H9 (cell line): Measurements from ENCODE around the gene KIAA0753. TPM values are rescaled to one million over a fixed set of nuclear protein-coding genes. Genes with fewer than 3 reads are reported as not detected.

Experiments used
- DNase-seq: peaks from one replicate; pipeline ENCODE4 v3.0.0-alpha.2; 2017
- H2AFZ ChIP-seq: one replicate; pipeline ENCODE4 v1.6.1; 2013; ENCODE audit warnings: mild to moderate bottlenecking, low read length, control low read depth, moderate library complexity
- H2AK5ac ChIP-seq: 2 replicates; pipeline ENCODE4 v1.6.1; 2013; ENCODE audit warnings: low read length, control low read depth, mixed read lengths; ENCODE audit not compliant: insufficient read length
- H2BK120ac ChIP-seq: one replicate; pipeline ENCODE4 v1.6.1; 2013; ENCODE audit warnings: low read depth, mild to moderate bottlenecking, low read length, control low read depth, inconsistent platforms; ENCODE audit not compliant: poor library complexity, severe bottlenecking
- H2BK12ac ChIP-seq: 2 replicates; pipeline ENCODE4 v1.6.1; 2013; ENCODE audit warnings: low read length, control low read depth, mixed read lengths, low read depth; ENCODE audit not compliant: insufficient read length
- H2BK15ac ChIP-seq: 2 replicates; pipeline ENCODE4 v1.6.1; 2013; ENCODE audit warnings: low read depth, low read length, control low read depth
- H2BK20ac ChIP-seq: one replicate; pipeline ENCODE4 v1.6.1; 2013; ENCODE audit warnings: low read depth, mild to moderate bottlenecking, low read length, control low read depth, inconsistent platforms; ENCODE audit not compliant: poor library complexity, severe bottlenecking
- H2BK5ac ChIP-seq: 2 replicates; pipeline ENCODE4 v1.6.1; 2013; ENCODE audit warnings: low read length, control low read depth, mixed read lengths; ENCODE audit not compliant: insufficient read length
- H3K14ac ChIP-seq: 2 replicates; pipeline ENCODE4 v1.6.1; 2013; ENCODE audit warnings: low read length, control low read depth; ENCODE audit not compliant: insufficient read depth
- H3K18ac ChIP-seq: 2 replicates; pipeline ENCODE4 v1.6.1; 2013; ENCODE audit warnings: low read depth, mild to moderate bottlenecking, mixed read lengths, low read length, control low read depth; ENCODE audit not compliant: insufficient read length
- H3K23ac ChIP-seq: 2 replicates; pipeline ENCODE4 v1.6.1; 2013; ENCODE audit warnings: low read length, control low read depth, mixed read lengths, low read depth; ENCODE audit not compliant: insufficient read length
- H3K23me2 ChIP-seq: 2 replicates; pipeline ENCODE4 v1.6.1; 2013; ENCODE audit warnings: low read depth, mild to moderate bottlenecking, mixed read lengths, low read length, control low read depth; ENCODE audit not compliant: insufficient read length, poor library complexity, severe bottlenecking
- H3K27ac ChIP-seq: 2 replicates; pipeline ENCODE4 v1.5.1; 2013; ENCODE audit warnings: low read length, control low read depth, mixed read lengths, low read depth; ENCODE audit not compliant: insufficient read length
- H3K27me3 ChIP-seq: 2 replicates; pipeline ENCODE4 v1.6.1; 2013; ENCODE audit warnings: low read length, control low read depth, inconsistent platforms; ENCODE audit not compliant: insufficient read depth
- H3K4ac ChIP-seq: 2 replicates; pipeline ENCODE4 v1.6.1; 2013; ENCODE audit warnings: low read depth, mild to moderate bottlenecking, control low read depth, inconsistent platforms, low read length, moderate library complexity
- H3K4me1 ChIP-seq: 2 replicates; pipeline ENCODE4 v1.6.1; 2013; ENCODE audit warnings: low read length, control low read depth, inconsistent platforms; ENCODE audit not compliant: insufficient read depth
- H3K4me2 ChIP-seq: 2 replicates; pipeline ENCODE4 v1.6.1; 2013; ENCODE audit warnings: low read length, control low read depth, mixed read lengths; ENCODE audit not compliant: insufficient read length, insufficient read depth
- H3K56ac ChIP-seq: 2 replicates; pipeline ENCODE4 v1.6.1; 2013; ENCODE audit warnings: low read depth, mild to moderate bottlenecking, mixed read lengths, low read length, control low read depth; ENCODE audit not compliant: insufficient read length
- H3K79me1 ChIP-seq: 2 replicates; pipeline ENCODE4 v1.6.1; 2013; ENCODE audit warnings: low read depth, mild to moderate bottlenecking, moderate library complexity, low read length, control low read depth, inconsistent platforms; ENCODE audit not compliant: insufficient read depth, poor library complexity, severe bottlenecking
- H3K79me2 ChIP-seq: 2 replicates; pipeline ENCODE4 v1.6.1; 2013; ENCODE audit warnings: low read length, control low read depth, inconsistent platforms; ENCODE audit not compliant: insufficient read depth
- H3K9ac ChIP-seq: 2 replicates; pipeline ENCODE4 v1.6.1; 2013; ENCODE audit warnings: low read length, control low read depth, mixed read lengths; ENCODE audit not compliant: insufficient read length; ENCODE audit errors: extremely low read depth
- H3K9me3 ChIP-seq: one replicate; pipeline ENCODE4 v1.6.1; 2013; ENCODE audit warnings: low read depth, low read length, inconsistent platforms; ENCODE audit not compliant: control insufficient read depth
- H3T11ph ChIP-seq: one replicate; pipeline ENCODE4 v1.6.1; 2013; ENCODE audit warnings: mild to moderate bottlenecking, low read length, control low read depth, inconsistent platforms
- H4K20me1 ChIP-seq: one replicate; pipeline ENCODE4 v1.6.1; 2013; ENCODE audit not compliant: control insufficient read depth, insufficient read length, insufficient read depth
- H4K5ac ChIP-seq: 2 replicates; pipeline ENCODE4 v1.6.1; 2013; ENCODE audit warnings: low read depth, mild to moderate bottlenecking, mixed read lengths, low read length, control low read depth; ENCODE audit not compliant: insufficient read length
- H4K8ac ChIP-seq: replicated peaks from 2 replicates; pipeline ENCODE4 v1.6.1; 2013; ENCODE audit warnings: low read length, control low read depth, mixed read lengths, low read depth; ENCODE audit not compliant: insufficient read length
- H4K91ac ChIP-seq: 2 replicates; pipeline ENCODE4 v1.6.1; 2013; ENCODE audit warnings: low read depth, mild to moderate bottlenecking, moderate library complexity, mixed read lengths, low read length, control low read depth; ENCODE audit not compliant: insufficient read length
- H3K27ac Mint-ChIP-seq, 3 experiments: 2 replicates in 2 of 3; 3 replicates in 1 of 3; pipeline ENCODE4 v1.8.0; 2020 to 2021; ENCODE audit warnings: mixed read lengths in 3 of 3, mild to moderate bottlenecking in 1 of 3, moderate library complexity in 1 of 3
- H3K27me3 Mint-ChIP-seq: 2 replicates; pipeline ENCODE4 v1.8.0; 2021; ENCODE audit warnings: low read depth, mild to moderate bottlenecking, moderate library complexity, mixed read lengths
- H3K36me3 Mint-ChIP-seq, 3 experiments: 2 replicates in 2 of 3; 3 replicates in 1 of 3; pipeline ENCODE4 v1.8.0; 2020 to 2021; ENCODE audit warnings: low read depth in 3 of 3, mixed read lengths in 3 of 3; ENCODE audit not compliant: insufficient read depth in 1 of 3
- H3K4me1 Mint-ChIP-seq, 2 experiments: 2 replicates each; pipeline ENCODE4 v1.8.0; 2020; ENCODE audit warnings: mixed read lengths in 2 of 2
- H3K4me3 Mint-ChIP-seq, 2 experiments: 2 replicates in 1 of 2; 3 replicates in 1 of 2; pipeline ENCODE4 v1.8.0; 2020 to 2021; ENCODE audit warnings: mild to moderate bottlenecking in 2 of 2, mixed read lengths in 2 of 2, moderate library complexity in 1 of 2
- H3K9me3 Mint-ChIP-seq, 2 experiments: 2 replicates in 1 of 2; 3 replicates in 1 of 2; pipeline ENCODE4 v1.8.0; 2020; ENCODE audit warnings: mild to moderate bottlenecking in 2 of 2, mixed read lengths in 2 of 2, moderate library complexity in 1 of 2
- WGBS: extraction: QIAGEN DNeasy Blood & Tissue Kit; methylation state at CpG from one replicate; pipeline ENCODE4 v1.1.7; 2013; ENCODE audit warnings: missing lambda C conversion rate, low lambda C conversion rate, mixed read lengths; ENCODE audit not compliant: insufficient read length; ENCODE audit errors: extremely low coverage; 5-methylcytosine and 5-hydroxymethylcytosine counted together
- total RNA-seq: library from RNA; stranded (reverse); gene quantifications from 2 replicates; pipeline ENCODE4 v1.2.1, GENCODE V29; 2021
- TF ChIP-seq, protein P1 (sequence below): fragments of 200-600 bp; sonication (generic); conservative IDR thresholded peaks from 3 replicates; pipeline ENCODE4 v1.8.0; 2021; ENCODE audit warnings: antibody characterized with exemption, mild to moderate bottlenecking

KIAA0753 gene
- total RNA-seq, 1 experiment from 2014 or later, result 37.2 TPM

DNA sequence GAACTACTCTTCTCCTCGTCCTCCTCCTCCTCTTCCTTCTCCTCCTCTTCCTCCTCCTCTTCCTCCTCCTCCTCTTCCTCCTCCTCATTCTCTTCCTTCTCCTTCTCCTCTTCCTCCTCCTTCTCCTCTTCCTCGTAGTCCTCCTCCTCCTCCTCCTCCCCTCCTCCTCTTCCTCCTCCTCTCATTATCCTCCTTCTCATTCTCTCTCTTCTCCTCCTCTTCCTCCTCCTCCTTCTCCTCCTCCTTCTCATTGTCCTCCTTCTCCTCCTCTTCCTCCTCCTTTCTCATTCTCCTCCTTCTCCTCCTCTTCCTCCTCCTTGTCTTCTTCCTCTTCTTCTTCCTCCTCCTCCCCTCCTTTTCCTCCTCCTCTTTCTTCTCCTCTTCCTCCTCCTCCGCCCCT is 80.0 kb downstream of the KIAA0753 start:
- DNase-seq, result no peak
- H3K56ac ChIP-seq, result no peak overlapping the region
- H3K79me1 ChIP-seq, result no peaks in the 10 kb centered on the region
- no peak overlapping the region for H2BK5ac ChIP-seq
- no peak overlapping the region for H4K8ac ChIP-seq
- no peak overlapping the region for H3K27ac ChIP-seq
- no peaks in the 10 kb centered on the region; a peak in 1 of 5 replicates for H3K9me3 Mint-ChIP-seq
- no peak overlapping the region for H2BK120ac ChIP-seq
- H3K4me1 Mint-ChIP-seq, result peaks cover 7 to 17% of the 10 kb centered on the region in 2 experiments
- no peak overlapping the region for H2BK12ac ChIP-seq
- no peaks in the 10 kb centered on the region for H4K20me1 ChIP-seq
- no peak overlapping the region for H3K4me3 Mint-ChIP-seq
- no peak overlapping the region for H3K4ac ChIP-seq
- H2BK15ac ChIP-seq, result no peak overlapping the region
- WGBS, result 100% methylated on average over 1 of the region's 3 CpGs
- no peaks in the 10 kb centered on the region for H3K4me1 ChIP-seq
- H2AFZ ChIP-seq, result no peak overlapping the region
- H3K18ac ChIP-seq, result no peak overlapping the region
- no peaks in the 10 kb centered on the region for H3K79me2 ChIP-seq
- H3K9me3 ChIP-seq, result no peaks in the 10 kb centered on the region
- peaks cover 47% of the 10 kb centered on the region for H3K27me3 Mint-ChIP-seq
- H3K36me3 Mint-ChIP-seq, result no peaks in the 10 kb centered on the region; a peak in 1 of 7 replicates
- TF ChIP-seq, protein P1, sequence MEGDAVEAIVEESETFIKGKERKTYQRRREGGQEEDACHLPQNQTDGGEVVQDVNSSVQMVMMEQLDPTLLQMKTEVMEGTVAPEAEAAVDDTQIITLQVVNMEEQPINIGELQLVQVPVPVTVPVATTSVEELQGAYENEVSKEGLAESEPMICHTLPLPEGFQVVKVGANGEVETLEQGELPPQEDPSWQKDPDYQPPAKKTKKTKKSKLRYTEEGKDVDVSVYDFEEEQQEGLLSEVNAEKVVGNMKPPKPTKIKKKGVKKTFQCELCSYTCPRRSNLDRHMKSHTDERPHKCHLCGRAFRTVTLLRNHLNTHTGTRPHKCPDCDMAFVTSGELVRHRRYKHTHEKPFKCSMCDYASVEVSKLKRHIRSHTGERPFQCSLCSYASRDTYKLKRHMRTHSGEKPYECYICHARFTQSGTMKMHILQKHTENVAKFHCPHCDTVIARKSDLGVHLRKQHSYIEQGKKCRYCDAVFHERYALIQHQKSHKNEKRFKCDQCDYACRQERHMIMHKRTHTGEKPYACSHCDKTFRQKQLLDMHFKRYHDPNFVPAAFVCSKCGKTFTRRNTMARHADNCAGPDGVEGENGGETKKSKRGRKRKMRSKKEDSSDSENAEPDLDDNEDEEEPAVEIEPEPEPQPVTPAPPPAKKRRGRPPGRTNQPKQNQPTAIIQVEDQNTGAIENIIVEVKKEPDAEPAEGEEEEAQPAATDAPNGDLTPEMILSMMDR, result no peak
- H3K27ac Mint-ChIP-seq, result no peak overlapping the region
- peaks cover 13% of the 10 kb centered on the region for H3K27me3 ChIP-seq
- H2AK5ac ChIP-seq, result no peak overlapping the region
- H3K9ac ChIP-seq, result no peak overlapping the region
- no peak overlapping the region for H4K91ac ChIP-seq
- H3K4me2 ChIP-seq, result no peak overlapping the region
- H4K5ac ChIP-seq, result no peak overlapping the region
- H3K14ac ChIP-seq, result no peak overlapping the region
- peaks cover 5% of the 10 kb centered on the region for H3K23me2 ChIP-seq
- no peak overlapping the region for H3T11ph ChIP-seq
- no peak overlapping the region for H3K23ac ChIP-seq
- H2BK20ac ChIP-seq, result no peak overlapping the region
